ENCODE measurements around the gene ZNF672. TPM values are rescaled to one million over a fixed set of nuclear protein-coding genes. Genes with fewer than 3 reads are reported as not detected.
"Not testable (repeated sequence)": the region's sequence is repeated elsewhere in the genome, so short reads cannot be mapped to it uniquely, and the experiment has no call there.

The ZNF672 gene
- total RNA-seq, 1 experiment from 2014 or later: 29.1 TPM

DNA sequence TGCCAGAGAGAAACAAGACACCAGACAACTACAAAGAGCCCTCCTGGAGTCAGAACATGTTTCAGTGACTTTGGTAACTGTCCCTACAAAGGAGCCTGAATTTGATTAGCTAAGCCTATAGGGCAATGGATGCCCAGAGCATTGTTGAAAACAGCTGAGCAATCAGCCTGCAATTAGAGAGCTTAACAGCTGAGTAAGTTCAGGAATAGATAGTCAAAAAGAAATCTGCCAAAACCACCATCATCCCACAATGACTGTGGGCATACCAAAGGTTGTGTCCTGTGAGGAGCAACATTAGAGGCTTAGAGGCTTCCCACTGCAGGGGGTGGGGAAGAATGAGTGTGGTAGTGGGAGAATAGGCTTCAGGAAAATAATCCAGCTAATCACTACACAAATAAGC, 44.4 kb upstream of the ZNF672 start:
- DNase-seq: no peak
- no peak overlapping the region for H3K4me3 Mint-ChIP-seq (ENCODE audit: unreplicated experiment)
- H3K9me3 Mint-ChIP-seq (ENCODE audit: unreplicated experiment): peaks cover 9% of the 10 kb centered on the region
- H3K36me3 Mint-ChIP-seq (ENCODE audit: insufficient read depth, unreplicated experiment): no peaks in the 10 kb centered on the region
- CTCF ChIA-PET: no interaction called here
- no peak overlapping the region for H3K4me3 ChIP-seq (ENCODE audit: low read depth, low read length)
- H3K27me3 Mint-ChIP-seq (ENCODE audit: insufficient read depth, unreplicated experiment): no peaks in the 10 kb centered on the region
- no peak for TF ChIP-seq CTCF (IDR thresholded peaks at IDR 0.05; ENCODE audit: insufficient read depth in 1 of 2, low read depth in 1 of 2, low read length in 1 of 2, severe bottlenecking in 1 of 2, unreplicated experiment in 1 of 2)
- no peaks in the 10 kb centered on the region for H3K9me3 ChIP-seq
- intact Hi-C loops (cut with micrococcal nuclease; ENCODE audit: unreplicated experiment): loop anchor here (5.0 kb wide), 1 partner anchor 36 kb away; the partner anchor contains the start of gene LYPD8
- no peak overlapping the region for H3K27ac Mint-ChIP-seq (ENCODE audit: unreplicated experiment)
- H3K4me1 ChIP-seq: peaks cover 11% of the 10 kb centered on the region; the same call in 1 of the 2 replicates
- no peaks in the 10 kb centered on the region for H3K4me1 Mint-ChIP-seq (ENCODE audit: low read depth, unreplicated experiment)
- POLR2A ChIA-PET: no interaction called here
- H3K36me3 ChIP-seq (ENCODE audit: control insufficient read depth, insufficient read depth, low read length): no peaks in the 10 kb centered on the region
- BruUV-seq (replicated peaks): no TSS peak
- H3K27me3 ChIP-seq (replicated peaks; ENCODE audit: control insufficient read depth, insufficient read depth, low read length): no peaks in the 10 kb centered on the region

DNA sequence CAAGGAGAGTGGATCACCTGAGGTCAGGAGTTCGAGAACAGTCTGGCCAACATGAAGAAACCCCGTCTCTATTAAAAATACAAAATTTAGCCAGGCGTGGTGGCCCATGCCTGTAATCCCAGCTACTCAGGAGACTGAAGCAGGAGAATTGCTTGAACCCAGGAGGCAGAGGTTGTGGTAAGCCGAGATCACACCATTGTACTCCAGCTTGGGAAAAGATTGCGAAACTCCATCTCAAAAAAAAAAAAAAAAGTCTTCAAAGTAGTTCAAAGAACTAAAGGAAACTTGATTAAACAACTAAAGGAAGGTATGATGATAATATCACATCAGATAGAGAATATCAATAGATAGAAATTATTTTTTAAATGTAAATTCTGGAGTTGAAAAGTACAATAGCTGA, 43.4 kb upstream of the ZNF672 start:
- H3K9me3 ChIP-seq; H3K36me3 Mint-ChIP-seq (ENCODE audit: insufficient read depth, unreplicated experiment); H3K36me3 ChIP-seq (ENCODE audit: control insufficient read depth, insufficient read depth, low read length); DNase-seq; H3K27me3 Mint-ChIP-seq (ENCODE audit: insufficient read depth, unreplicated experiment); H3K4me3 ChIP-seq (ENCODE audit: low read depth, low read length); CTCF ChIA-PET; H3K9me3 Mint-ChIP-seq (ENCODE audit: unreplicated experiment); H3K4me3 Mint-ChIP-seq (ENCODE audit: unreplicated experiment); H3K4me1 Mint-ChIP-seq (ENCODE audit: low read depth, unreplicated experiment); BruUV-seq (replicated peaks); H3K27ac Mint-ChIP-seq (ENCODE audit: unreplicated experiment); POLR2A ChIA-PET; H3K27me3 ChIP-seq (replicated peaks; ENCODE audit: control insufficient read depth, insufficient read depth, low read length): not testable (repeated sequence)
- peaks cover 11% of the 10 kb centered on the region; the same call in 1 of the 2 replicates for H3K4me1 ChIP-seq
- intact Hi-C loops (cut with micrococcal nuclease; ENCODE audit: unreplicated experiment): loop anchor here (5.0 kb wide), 1 partner anchor 37 kb away; the partner anchor contains the start of gene LYPD8

GRCh38 chr1:248798791-248799190, 39.2 kb upstream of the ZNF672 start:
- Mint-ChIP-seq H3K4me3 (ENCODE audit: unreplicated experiment) (no peak overlapping the region), H3K27me3 (ENCODE audit: insufficient read depth, unreplicated experiment) (peaks cover 3% of the 10 kb centered on the region), H3K4me1 (ENCODE audit: low read depth, unreplicated experiment) (no peaks in the 10 kb centered on the region), H3K9me3 (ENCODE audit: unreplicated experiment) (peaks cover 15% of the 10 kb centered on the region), H3K36me3 (ENCODE audit: insufficient read depth, unreplicated experiment) (no peaks in the 10 kb centered on the region), H3K27ac (ENCODE audit: unreplicated experiment) (no peak overlapping the region)
- ChIA-PET POLR2A (no interaction called here), CTCF (no interaction called here)
- no peaks in the 10 kb centered on the region for H3K4me1 ChIP-seq
- intact Hi-C loops (cut with micrococcal nuclease; ENCODE audit: unreplicated experiment): no loop called here
- BruUV-seq (replicated peaks): no TSS peak
- H3K4me3 ChIP-seq (ENCODE audit: low read depth, low read length): no peak overlapping the region
- H3K27me3 ChIP-seq (replicated peaks; ENCODE audit: control insufficient read depth, insufficient read depth, low read length): no peaks in the 10 kb centered on the region
- no peaks in the 10 kb centered on the region for H3K36me3 ChIP-seq (ENCODE audit: control insufficient read depth, insufficient read depth, low read length)
- no peak for TF ChIP-seq CTCF (IDR thresholded peaks at IDR 0.05; ENCODE audit: insufficient read depth in 1 of 2, low read depth in 1 of 2, low read length in 1 of 2, severe bottlenecking in 1 of 2, unreplicated experiment in 1 of 2)
- DNase-seq: no peak
- no peaks in the 10 kb centered on the region for H3K9me3 ChIP-seq

- CTCF ChIA-PET: no interaction called here
- no peak for DNase-seq
- intact Hi-C loops (cut with micrococcal nuclease; ENCODE audit: unreplicated experiment): no loop called here
- Histone ChIP-seq H3K4me1 (no peaks in the 10 kb centered on the region), H3K36me3 (ENCODE audit: control insufficient read depth, insufficient read depth, low read length) (no peaks in the 10 kb centered on the region), H3K27me3 (replicated peaks; ENCODE audit: control insufficient read depth, insufficient read depth, low read length) (no peaks in the 10 kb centered on the region), H3K4me3 (ENCODE audit: low read depth, low read length) (no peak overlapping the region), H3K9me3 (no peaks in the 10 kb centered on the region)
- Mint-ChIP-seq H3K4me3 (ENCODE audit: unreplicated experiment) (no peak overlapping the region), H3K4me1 (ENCODE audit: low read depth, unreplicated experiment) (peaks cover 6% of the 10 kb centered on the region), H3K9me3 (ENCODE audit: unreplicated experiment) (peaks cover 13% of the 10 kb centered on the region), H3K36me3 (ENCODE audit: insufficient read depth, unreplicated experiment) (no peaks in the 10 kb centered on the region), H3K27me3 (ENCODE audit: insufficient read depth, unreplicated experiment) (peaks cover 3% of the 10 kb centered on the region), H3K27ac (ENCODE audit: unreplicated experiment) (no peak overlapping the region)
- no TSS peak for BruUV-seq (replicated peaks)
- no peak for TF ChIP-seq CTCF (IDR thresholded peaks at IDR 0.05; ENCODE audit: insufficient read depth in 1 of 2, low read depth in 1 of 2, low read length in 1 of 2, severe bottlenecking in 1 of 2, unreplicated experiment in 1 of 2)
- POLR2A ChIA-PET: no interaction called here
These were observed 37.6 kb upstream of the ZNF672 start for GRCh38 chr1:248800459-248800858.

All from Caco-2 (cell line).